Embryonic facial prominence (tissue), 1 donor: ENCODE results near the gene NLRP4.
"Not testable (repeated sequence)": the region's sequence is repeated elsewhere in the genome, so short reads cannot be mapped to it uniquely, and the experiment has no call there.

ENCODE experiments used
- DNase-seq: peaks from one replicate; pipeline ENCODE4 v3.0.0-alpha.2; 2016; ENCODE audit errors: extremely low spot score

NLRP4 gene

DNA sequence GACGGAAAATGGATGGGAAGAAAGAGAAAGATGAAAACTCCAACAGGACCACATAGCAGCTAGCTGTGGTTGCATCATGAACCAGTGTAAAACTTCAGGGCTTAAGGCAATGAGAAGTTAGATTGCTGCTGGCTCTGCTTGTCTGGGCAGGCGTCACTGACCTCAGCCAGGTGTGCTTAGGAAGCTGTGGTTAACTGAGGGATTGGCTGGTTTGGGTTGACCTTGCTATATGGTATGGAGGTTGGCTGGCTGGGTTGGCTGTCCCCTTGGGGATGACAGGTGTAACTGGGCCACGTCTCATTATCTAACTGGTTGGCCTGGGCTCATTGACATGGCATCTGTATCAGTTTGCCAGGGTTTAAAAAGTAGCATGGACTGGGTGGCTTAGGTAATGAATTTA is 40.9 kb downstream of the NLRP4 start:
- no peak for DNase-seq

DNA sequence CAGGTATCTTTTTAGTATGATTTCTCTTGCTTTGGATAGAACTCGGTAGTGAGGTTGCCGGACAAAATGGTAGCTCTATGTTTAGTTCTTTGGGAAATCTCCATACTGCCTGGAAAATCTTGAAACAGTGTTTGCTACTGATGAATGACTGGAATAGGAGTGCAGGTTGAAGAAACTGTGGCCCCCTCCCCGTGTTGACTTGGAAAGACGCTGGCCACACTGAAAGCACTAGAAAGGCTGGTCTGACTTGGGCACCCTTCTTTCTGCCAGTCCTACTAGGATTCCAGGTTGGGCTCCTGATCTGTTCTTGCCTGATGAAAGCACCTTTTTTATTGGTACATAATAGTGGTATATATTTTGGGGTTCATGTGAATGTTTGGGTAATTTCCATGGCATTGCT is 46.3 kb downstream of the NLRP4 start:
- no peak for DNase-seq

DNA sequence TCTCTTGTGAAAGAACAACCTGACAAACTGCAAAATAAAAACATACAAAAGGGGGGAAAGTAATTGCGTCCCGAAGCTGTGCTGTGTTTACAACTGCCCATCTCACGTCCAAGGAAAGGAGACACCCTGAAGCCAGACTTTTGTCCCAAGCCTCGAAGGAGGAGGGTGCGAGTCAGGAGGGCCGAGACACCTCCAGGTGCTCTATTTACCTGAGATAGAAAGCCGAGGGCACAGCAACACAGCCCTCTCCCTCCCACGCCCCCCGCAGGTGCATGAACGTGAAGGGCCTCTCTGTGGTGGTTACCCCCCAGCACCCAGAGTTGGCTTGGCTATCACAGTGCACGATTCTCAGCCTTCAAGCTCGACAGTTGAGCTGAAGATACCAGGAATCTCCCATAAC is 62.6 kb downstream of the NLRP4 start:
- no peak for DNase-seq

DNA sequence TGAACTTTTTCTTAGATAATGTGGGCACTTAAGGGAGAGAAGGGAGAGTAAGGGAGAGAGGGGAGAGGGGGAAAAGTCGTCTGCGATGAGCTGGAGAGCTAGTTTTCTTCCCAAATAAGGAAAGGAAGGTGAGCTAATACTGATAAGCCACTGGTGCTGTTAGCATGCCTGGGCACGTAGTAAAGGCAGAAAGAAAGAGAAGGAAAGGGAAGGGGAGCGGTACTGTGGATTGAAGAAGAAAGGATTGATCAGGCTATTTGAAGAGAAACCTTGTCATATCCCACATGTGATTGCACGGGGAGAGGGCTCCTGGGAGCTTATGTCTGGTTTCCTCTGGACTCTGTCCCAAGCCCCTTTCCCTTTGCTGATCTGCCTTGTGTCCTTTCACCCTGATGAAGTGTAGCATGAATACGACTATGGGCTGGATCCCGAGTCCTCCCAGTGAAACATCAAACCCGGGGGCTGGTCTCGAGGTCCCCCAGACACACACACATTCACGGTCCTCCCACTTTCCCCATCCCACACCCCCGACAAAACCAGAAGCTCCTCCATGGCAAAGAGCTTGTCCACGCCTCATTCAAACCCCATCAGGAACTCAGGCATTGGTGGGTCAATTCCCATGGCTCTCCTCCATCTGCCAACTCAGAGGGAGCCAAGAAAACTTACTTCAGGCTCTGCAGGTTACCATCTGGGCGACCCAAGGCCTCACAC is 65.2 kb downstream of the NLRP4 start:
- no peak for DNase-seq

DNA sequence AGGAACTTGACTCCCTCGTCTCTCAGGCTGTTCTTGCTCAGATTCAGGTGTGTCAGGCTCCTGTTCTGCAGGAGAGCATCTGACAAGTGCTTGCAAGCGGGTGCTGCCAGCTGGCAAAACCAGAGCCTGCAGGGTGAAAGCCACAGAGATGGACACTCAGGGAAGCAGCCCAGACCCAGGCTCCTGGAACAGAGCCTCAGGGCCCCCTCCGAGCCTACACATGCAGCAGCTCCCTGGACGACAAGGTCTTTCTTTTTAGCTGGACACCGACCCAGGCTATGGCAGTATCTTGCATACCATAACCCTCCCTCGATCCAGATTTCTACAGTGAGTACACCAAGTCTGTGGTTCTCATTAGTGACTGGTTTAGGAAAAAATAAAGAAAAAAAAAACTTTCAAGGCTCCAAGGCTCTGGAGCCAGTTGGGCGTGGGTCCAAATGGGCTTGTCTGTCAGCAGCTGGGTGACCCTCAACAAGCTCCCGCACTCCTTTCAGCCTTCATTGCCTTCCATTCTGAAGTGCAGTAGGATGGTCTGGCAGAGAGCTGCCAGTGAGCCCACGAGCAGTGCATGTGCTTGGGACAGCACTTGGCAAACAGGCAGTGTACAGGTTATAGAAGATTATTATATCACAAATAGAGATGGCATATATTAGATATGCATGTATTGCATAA is 65.9 kb downstream of the NLRP4 start:
- DNase-seq = no peak

DNA sequence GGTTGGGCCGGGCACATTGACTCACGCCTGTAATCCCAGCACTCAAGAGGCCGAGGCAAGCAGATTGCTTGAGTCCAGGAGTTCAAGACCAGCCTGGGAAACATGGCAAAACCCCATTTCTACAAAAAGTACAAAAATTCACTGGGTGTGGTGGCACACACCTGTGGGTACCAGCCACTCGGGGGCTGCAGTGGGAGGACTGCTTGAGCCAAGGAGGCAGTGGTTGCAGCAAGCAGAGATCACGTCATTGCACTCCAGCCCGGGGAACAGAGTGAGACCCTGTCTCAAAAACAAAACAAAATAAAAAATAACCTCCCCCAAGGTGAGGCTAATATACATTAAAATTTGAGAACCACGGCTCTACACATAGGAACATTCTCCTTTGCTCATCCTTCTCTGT is 70.9 kb downstream of the NLRP4 start:
- no peak for DNase-seq

DNA sequence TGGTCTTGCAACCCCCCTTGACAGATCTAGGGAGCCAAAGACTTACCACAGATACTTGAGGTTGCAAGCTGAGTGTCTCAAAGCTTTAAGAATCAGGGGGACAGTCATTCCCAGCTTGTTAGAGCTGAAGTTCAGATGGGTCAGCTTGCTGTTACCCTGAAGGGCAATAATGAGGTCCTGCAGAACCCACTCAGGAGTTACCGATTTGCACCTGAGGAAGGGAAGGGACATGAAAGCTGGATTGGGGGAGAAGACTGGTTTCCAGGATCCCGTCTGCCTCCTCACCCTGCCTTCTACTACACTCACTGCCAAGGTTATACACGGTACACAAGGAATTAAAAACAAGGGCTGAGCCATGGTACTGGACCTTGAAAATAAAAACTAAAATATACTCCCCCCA is 71.4 kb downstream of the NLRP4 start:
- DNase-seq = no peak

DNA sequence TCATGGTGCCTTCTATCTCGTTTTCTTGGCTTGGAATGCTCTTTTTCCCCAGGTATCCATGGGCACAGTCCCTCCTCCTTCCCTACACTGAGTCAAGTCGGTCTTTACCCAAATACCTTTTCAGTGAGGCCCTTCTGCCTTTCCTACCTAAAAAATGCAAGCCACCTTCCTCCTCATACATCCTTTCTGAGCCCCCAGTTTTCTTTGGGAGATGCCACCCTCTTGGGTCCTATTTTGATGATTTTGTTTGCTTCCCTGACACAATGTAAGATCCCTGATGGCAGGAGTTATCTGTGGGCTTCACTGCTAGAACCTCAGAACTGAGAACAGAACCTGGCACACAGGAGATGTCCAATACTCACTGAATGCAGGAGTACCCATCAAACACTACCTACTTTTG is 73.5 kb downstream of the NLRP4 start:
- DNase-seq = no peak

DNA sequence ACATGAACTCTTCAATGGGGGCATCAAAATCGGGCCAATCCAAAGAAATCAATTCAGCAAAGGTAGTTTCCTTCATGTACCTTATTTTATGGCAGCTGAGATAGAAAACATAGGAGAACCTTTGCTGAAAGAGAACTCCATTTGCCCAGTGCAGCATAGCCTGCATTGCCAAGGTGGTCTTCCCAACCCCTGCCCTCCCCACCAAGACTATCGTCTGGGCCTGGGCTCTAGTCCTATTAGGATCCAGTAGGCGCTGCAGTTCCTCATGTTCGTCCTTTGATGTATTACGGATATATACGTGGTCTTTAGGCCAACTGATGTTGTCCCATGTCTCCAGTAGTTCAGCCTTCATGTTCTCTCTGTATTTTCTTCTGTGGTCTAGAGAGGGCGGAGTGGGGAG is 76.6 kb downstream of the NLRP4 start:
- no peak for DNase-seq

DNA sequence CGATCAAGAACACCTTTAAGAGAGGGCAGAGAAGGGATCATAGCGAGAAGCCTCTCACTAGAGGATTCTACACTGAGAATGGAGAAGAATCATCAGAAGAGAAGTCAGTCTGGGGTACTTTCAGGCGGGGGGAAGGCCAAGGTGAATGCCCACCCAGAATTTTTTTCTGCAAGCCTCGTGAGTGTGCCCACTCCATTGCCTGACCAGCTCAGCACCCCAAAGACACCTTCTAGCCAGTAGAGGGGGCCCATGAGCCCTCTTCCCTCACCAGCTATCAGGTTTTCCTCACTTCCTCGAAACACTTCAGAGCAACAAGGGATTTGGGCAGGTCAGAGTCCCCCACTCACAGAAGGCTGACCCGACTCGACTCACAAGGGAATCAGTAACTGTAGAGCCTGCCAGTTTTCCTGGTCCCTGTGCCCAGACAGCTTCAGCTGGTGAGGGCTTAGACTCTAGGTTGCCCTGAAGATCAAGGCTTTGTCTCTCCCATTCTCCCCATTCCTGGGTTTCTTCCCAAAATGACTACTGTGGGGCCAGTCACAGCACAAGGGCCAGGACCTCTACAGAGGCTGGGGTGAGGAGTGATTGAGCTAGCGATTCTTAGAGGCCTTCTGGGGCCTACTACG is 77.4 kb downstream of the NLRP4 start:
- no peak for DNase-seq

DNA sequence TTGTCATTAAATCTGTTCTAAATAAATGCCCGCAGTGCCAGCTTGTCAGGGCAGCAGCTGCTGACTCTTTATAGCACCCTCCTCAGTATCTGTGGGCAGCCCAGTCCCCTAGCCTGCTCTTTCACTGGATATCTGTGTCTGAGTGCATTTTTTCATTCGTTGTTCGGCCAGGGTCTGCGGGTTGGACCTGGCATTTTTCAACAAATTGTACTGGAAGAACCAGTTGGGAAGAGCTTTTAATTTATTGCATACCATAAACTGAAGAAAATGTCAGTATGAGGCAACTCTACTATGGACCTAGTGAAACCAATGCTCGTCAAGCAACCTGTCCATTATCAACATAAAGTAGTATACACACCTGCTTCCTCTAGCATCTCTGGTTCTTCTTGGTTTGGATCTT is 87.2 kb downstream of the NLRP4 start:
- DNase-seq = no peak

DNA sequence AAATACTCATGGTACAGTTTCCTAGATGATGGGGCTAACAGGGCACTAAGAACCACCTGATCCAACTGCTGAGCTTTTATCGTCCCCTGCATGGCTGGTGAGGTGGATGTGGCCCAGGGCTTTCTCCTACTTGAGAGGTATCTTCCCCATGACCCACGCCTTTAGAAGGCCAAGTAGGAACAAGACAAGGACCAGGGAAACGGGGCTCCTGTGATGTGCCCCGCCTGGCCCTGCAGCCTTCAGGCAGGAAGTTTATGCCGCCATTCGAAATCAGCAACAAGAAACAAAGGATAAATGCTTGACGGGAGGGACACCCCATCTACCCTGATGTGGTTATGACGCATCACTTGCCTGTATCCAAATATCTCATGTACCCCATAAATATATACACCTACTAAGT is 91.7 kb downstream of the NLRP4 start:
- DNase-seq = no peak

DNA sequence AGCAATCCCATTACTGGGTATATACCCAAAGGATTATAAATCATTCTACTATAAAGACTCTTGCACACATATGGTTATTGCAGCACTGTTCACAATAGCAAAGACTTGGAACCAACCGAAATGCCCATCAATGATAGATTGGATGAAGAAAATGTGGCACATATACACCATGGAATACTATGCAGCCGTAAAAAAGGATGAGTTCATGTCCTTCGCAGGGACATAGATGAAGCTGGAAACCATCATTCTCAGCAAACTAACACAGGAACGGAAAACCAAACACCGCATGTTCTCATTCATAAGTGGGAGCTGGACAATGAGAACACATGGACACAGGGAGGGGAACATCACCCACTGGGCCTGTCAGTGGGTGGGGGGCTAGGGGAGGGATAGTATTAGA is 92.9 kb downstream of the NLRP4 start:
- DNase-seq = not testable (repeated sequence)

DNA sequence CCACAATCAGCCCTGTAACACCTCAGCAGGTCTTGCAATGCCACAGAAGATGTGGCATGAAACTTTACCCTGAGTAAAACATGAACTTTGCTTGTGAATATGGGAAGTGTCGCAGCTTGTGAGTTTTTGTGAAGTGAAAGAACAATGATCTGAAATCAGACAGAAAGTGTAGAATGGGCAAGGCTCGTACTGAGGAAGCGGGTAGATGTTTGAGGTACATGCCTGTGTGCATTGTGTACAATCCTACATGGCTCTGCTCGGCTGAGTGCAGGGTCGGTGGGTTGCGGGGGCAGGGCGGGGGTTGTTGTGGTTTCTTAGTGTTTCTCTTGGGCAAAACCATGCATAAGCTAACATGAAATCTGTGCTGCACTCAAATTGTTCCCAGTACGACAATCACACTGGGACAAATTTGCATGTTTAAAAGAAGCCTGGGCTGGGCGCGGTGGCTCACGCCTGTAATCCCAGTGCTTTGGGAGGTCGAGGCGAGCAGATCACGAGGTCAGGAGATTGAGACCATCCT is 94.7 kb downstream of the NLRP4 start:
- DNase-seq = no peak
